Inferior parietal cortex (tissue), 1 donor: ENCODE measurements around the gene OR52R1.
"Not testable (repeated sequence)": the region's sequence is repeated elsewhere in the genome, so short reads cannot be mapped to it uniquely, and the experiment has no call there.

Experiments used
- DNase-seq: peaks from one replicate; pipeline ENCODE4 v3.0.0-alpha.2; 2016; ENCODE audit errors: extremely low spot score

The OR52R1 gene

DNA sequence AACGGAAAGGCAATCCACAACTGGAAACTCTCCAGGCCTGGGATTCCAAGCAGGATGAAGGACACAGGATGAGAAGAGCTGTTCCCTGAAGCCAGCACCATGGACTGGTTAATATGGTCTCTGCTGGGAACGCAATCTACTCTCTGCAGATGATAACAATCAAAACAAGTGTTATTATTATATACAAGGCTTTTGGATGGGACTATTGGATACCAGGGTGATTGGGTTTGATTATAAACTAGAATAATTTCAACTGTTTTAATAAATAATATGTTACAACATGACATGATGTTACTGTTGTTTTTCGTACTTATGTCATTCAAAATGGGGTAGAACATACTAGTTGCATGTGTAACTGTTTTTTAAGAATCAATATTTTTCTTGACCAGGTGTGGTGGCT, at the start of gene OR52R1:
TSS of gene OR52R1 (minus strand) at position 101 of the 400 bp plus-strand sequence. CDS start at position 101, 0 bp downstream.
- DNase-seq = no peak

DNA sequence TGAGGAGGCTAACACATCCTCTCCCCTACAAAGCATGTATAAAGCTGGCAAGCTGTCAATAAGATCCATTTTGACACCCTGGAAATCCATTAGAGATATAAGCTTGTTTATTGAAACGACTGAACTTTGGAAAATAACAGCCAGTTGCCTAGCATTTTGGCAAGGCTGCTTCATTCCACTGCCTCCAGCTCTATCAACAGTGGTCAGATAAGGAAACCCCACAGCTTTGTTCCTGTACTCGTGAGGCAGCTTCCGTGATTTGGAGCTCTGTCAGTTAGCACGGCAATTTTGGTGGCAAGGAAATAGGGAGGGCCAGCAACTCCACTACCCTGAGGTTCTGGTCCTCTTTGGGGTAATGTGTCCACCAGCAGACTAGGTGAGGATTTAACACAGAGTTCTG, 46.9 kb upstream of the OR52R1 start:
- DNase-seq = no peak

DNA sequence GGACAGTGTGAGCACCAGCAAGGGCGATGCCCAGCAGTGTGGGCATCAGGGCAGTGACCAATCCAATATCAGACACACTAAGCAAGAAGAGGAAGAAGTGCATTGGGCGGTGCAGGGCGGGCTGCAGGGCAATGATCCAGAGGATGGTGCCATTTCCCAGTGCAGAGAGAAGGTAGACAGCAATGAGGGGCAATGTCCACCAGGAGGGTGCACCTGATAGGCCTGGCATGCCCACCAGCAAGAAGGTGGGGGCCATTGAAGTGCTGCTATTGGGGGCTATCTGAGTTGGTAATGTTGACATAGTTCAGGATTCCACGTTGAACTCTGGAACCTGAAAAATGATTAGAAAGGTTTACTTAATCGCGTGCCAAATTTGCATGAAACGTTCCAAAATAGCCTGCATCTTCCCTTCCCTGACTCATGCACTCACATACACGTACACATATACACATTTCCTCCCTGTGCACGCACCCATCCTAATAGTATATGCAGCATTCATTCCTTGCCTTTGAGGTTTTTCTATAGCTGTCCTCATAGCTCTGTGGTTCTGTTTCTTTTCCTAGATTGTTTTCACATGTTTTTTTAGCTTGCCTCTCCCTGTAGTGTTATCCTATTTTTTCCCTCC, 44.8 kb upstream of the OR52R1 start, which contains the start of gene OR51S1:
TSS of gene OR51S1 (minus strand) at position 301 of the 625 bp plus-strand sequence. CDS start at position 301, 0 bp downstream.
- DNase-seq = no peak

DNA sequence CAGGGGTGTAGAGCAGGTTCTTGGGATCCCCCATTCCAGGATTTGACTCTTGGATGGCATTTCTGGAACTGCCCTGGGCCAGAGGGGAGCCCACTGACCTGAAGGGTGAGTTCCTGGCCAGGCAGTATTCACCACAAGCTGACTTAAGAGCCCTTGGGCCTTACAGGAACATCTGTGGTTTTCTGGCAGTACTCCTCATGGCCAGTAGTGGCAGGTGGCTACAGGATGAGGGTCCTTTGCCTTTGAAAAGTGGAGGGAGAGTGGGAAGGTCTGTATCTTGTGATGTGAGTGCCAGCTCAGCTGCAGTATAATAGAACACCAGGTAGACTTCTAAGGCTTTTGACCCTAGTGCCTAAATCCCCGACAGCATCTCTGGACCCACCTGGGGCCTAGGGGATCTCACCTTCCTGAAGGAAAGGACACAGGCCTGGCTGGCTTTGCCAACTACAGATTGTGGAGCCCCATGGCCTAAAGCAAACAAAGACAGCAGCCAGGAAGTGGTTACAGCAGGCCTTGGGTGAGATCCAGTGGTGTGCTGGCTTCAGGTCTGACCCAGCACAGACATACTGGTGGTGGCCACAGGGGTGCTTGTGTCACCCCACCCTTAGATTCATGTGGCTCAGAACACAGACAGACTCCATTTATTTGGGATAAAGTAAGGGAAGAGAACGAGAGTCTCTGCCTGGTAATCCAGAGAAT, 35.8 kb upstream of the OR52R1 start:
- no peak for DNase-seq

DNA sequence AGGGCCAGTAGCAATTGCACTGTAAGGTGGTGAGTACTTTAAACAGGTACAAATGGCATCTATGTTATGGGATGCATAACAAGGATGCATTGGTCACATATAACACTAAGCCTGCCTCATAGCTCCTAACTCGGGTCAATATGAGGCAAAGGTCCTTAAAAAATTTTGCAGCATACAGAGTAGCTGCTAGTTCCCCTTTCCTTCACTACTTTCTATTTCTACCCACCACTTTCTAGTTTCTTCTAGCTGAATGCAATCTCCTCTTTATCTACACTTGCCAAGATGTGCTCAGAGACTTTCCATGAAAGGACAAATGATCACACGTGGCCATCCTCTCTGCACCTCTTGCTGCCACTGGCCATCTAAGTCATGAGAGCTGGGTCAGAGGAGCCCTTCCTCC, 26.7 kb upstream of the OR52R1 start:
- no peak for DNase-seq

DNA sequence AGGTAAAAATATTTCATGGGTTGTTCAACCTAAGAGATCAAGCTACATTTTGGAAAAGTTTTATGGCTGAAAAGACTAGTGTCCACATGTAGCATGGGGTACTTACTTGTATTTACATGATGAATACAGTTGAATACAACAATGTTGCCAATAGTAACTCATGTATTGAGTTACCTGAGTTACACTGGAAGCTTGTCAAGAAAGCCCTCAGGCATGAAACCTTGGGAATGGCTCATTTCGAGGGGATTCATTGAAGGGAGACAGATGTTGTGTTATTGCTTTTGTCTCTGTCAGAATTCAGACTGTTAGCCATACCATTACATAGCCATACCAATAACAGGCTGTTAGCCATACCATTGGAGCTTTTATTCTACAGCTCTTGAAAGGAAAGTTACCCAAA, 26.2 kb upstream of the OR52R1 start:
- no peak for DNase-seq

DNA sequence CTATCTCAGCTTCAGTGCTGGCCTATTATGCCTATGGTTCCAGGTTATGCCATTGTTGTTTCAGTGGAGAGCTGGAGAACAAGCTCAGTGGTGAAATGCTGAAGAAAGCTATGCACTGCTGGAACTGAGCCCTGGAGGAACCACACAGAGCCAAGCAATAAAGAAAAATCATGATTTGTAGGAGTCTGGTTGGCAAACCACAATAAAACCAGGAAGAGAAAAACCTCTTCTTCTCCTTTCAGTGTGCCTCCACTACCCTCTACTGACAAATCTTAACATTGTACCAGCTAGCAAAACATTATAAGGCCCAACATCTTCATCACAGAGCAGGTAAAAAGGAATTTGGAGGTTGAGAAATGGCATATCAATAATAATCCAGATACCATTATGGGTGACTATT, 22.2 kb upstream of the OR52R1 start:
- DNase-seq = no peak

DNA sequence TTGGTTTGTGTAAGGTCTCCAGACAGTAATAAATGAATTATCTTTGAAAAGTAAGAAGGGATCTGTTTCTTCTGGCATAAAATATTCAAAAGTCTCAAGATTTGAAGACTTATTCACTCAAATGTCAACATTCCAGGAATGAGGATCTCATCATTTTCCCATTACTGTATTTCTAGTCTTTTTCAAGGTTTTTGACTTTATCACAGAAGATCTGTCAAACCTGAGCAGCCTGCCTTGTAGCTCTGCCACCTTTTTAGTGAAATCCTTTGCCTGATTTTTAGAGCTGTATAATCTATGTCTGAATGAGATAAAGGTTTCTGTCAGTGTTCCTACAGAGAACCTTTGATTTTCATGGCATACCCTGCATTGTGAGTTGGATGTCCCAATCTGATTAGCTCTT, 21.0 kb upstream of the OR52R1 start:
- DNase-seq = no peak

DNA sequence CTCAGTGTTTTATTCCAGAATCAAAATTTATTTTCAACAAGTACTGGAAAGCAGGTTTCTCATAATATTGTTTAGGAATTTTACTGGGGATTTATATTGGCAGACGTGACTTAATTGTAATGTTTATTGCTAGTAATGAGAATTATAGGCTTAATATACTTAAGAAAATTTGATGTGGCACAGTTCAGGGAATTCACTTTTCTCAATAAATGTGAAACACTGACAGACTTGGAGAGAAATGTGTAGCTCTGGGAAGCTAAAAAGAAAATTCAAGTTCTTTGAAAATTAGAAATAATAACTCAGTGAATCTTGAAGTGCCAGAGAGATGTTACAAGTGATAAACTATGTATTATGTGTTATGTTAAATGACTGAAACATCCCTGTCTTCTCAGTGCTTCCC, 16.8 kb upstream of the OR52R1 start, which contains the start of gene OR51F2:
TSS of gene OR51F2 (plus strand) at position 301 of the 400 bp plus-strand sequence. CDS start 101 bp downstream, outside the sequence.
- DNase-seq = no peak

DNA sequence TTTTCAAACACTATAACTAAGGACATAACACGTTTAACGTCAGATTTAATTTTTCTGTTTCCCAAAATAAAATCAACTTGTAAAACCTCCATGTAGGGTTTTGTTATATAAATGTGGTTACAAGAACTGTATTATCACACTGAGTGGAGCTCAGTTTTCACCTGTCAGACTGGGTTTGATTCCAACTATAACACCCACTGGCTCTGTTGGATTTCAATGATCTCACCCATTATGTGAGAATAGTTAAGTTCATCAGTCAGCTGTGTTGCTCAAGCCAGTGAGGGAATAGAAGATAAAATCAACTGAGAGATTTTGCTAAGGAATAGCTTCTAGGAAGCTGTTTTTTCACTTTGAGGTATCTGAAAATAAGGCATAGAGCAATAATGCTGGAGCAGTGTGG, 5.1 kb upstream of the OR52R1 start:
- peak; percentile 15 for DNase-seq

DNA sequence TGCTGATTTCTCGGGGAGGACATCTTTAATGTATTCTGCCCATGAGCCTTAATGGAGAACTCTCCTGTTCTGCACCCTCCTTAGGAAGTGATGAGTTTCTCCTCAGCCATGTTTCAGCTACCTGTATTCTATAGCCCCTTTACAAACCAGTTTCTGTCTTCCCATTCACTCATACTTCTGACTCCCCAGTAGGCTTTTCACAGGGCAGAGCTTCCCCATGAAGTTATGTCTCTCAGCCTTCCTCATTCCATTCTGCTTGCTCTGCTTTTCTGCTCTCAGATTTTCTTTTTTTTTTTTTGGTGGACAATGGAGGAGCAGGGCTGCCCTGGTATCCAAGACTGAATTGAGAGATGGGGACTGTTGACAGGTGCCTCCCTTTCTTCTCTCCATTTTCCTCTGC, 4.3 kb upstream of the OR52R1 start:
- DNase-seq = no peak

DNA sequence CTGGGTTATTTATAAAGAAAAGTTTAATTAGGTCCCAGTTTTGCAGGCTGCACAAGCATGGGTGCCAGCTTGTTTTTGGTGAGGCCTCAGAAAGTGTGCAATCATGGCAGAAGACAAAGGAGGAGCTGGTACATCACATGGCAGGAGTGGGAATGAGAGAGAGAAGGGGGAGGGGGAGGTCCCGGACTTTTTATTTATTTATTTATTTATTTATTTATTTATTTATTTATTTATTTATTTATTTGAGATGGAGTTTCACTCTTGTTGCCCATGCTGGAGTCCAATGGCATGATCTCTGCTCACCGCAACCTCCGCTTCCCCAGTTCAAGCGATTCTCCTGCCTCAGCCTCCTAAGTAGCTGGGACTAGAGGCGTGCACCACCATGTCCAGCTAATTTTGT, 2.9 kb downstream of the OR52R1 start:
- not testable (repeated sequence) for DNase-seq

DNA sequence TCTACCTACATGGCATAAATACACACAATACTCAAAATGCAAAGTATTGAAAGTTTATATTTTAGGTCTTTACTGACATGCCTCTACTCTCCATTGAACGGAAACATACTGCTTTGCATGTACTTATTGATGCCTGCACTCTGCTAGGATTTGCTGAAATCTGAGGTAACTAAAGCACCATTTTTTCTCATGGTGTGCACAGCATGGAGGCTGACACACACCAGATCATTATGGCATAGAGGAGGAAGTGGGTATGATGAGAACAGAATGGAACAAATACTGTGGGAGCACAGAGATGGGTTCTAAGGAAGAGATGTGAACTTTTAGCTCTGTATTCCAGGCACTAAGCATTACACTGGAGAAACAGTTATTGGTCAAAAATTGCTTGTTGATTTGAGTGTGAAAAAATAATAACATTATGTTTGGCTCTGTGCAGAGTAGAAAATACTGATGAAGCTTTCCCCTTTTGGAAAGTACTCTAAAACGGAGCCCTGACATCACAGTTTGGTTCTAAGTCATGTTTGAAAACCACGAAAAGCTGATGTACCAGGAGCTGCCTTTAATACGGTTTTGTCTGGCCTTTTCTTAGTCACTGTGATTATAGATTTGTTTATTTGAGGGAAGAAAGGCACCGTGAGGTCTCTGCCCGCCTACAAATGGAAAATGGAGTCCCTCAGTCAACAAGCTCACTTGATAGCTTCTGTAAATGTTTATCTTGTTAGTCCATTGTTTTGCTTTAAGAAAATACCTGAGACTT, 5.6 kb downstream of the OR52R1 start:
- no peak for DNase-seq

DNA sequence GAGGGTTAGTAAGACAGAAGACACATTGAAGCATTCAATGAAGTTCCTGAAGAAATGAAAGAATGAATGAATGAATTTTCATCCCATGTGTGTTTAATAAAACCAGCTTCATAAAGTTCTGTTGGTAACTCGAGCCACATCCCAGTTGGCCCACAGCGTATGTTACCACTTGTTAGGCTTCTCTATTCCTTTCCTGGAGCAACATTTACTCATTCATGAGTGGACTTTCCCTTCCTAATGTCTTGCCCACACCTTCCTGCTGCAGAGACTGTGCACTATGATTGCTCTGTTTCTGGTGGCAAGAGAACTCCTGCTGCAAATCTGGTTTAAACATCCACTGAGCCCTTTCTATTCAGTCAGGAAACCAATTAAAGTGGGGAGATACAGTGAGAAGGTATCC, 7.0 kb downstream of the OR52R1 start:
- no peak for DNase-seq

DNA sequence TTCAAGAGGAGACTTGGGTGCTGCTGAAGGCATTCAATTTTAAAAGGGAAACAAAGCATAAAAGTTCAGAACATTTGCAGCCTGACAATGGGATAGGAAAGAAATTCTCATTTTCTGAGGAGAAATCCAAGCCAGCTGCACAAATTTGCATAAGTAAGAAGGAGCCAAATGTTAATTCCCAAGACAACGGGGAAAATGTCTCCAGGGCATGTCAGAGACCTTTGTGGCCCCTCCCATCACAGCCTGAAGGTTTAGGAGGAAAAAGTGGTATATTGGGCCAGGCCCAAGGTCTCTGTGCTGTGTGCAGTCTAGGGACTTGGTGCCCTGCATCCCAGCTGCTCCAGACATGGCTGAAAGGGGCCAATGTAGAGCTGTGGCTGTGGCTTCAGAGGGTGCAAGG, 21.7 kb downstream of the OR52R1 start:
- DNase-seq = no peak

DNA sequence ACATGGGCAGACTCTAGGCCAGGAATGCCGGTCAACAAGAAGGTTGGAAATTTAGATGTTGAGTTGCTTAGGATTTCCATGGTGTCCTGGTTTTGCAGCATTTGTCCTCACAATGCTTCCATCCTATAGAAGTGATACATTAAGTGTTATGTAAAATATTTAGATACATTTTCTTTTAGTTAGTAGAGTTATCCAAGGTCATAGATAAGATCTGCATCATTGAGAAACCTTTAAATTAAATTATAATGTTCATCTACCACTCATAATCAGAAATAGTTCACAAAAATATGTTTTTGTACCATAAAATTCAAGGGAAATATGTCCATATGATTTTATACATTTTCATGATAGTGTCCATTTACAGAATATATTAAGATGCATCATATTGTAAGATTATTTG, 34.3 kb downstream of the OR52R1 start, which contains the start of gene OR51F1:
TSS of gene OR51F1 (minus strand) at position 101 of the 400 bp plus-strand sequence. CDS start at position 101, 0 bp downstream.
- DNase-seq = no peak

DNA sequence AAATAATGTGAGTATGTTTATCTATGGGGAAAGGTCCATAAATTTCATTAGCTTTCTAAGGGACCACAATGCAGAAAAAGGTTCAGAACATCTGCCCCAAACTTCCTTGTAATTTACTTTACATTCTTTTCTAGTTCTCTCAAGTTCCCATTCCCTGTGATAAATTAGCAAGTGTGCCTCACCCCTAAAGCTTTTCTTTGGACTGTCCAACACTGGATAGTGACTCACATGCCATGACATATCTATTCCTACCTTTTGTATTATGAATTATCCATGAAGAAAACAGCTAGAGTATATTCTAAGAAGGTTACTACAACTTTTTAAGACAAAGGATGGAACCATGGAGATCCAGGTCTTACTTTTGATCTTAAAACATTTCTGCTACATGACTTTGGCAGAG, 36.1 kb downstream of the OR52R1 start:
- no peak for DNase-seq

DNA sequence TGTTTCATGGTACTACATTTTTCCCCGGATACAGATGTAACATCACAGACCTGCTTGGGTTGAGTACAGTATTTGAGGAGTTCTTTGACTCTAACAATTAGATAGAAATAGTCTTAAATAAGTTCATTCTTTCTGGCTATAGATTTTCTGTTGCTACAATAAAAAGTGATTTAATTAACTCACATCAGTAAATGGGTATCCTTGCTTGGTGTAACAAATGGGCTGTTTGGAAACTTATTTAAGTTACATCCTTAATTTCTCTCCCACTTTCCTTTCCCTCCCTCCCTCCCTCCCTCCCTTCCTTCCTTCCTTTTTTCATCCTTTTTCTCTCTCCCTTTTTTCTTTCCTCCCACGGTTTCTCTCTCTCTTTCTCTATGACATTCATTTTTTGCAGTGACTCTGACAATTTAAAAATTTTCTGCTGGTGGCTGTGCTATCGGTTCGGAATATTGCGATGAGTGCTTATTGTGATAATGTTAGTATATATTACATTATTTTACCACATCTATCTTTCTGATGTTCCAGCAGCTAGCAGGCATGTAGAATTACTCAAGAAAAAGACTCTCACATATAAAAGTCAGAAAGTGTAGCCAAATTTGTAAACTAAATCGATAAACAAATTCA, 37.6 kb downstream of the OR52R1 start:
- no peak for DNase-seq

DNA sequence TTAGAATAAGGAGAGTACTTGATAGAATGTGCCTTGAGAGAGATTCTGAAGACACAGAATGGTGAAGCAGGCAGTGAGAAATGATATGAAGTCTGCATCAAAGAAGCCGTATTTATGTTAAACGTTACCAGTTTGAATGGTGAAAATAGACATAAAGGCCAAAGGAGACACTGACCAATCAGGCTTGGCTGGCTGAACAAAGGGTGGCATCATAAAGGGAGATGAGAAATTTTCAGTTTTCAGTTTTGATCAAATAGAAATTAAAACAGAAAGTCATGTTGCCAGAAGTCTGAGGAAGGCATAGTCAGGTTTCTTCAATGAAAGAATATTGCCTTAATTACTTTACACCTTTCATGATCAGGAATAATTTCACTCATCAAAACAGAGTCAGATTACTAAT, 41.1 kb downstream of the OR52R1 start:
- no peak for DNase-seq
